Astrocyte (in vitro differentiated cells and primary cell): ENCODE measurements around the gene DAG1. TPM values are rescaled to one million over a fixed set of nuclear protein-coding genes. Genes with fewer than 3 reads are reported as not detected.
A peak's percentile ranks its signal among the peaks of the same experiment; 100 is the strongest.

Experiments
- DNase-seq: peaks from one replicate; pipeline ENCODE4 v3.0.0-alpha.2; 2010; ENCODE audit warnings: low read depth
- FAIRE-seq: peaks from 2 replicates; lab custom pipeline; 2011; peaks lifted over from hg19 to GRCh38; lab: Jason Lieb, UNC
- H2AFZ ChIP-seq: 2 replicates; pipeline ENCODE4 v1.6.0; 2012; ENCODE audit warnings: low read depth, low read length, inconsistent platforms
- H3K27ac ChIP-seq: 2 replicates; pipeline ENCODE4 v1.5.1; 2011; ENCODE audit warnings: low read depth, low read length, inconsistent platforms
- H3K27me3 ChIP-seq: 2 replicates; pipeline ENCODE4 v1.6.0; 2011; ENCODE audit warnings: low read length, inconsistent platforms; ENCODE audit not compliant: insufficient read depth
- H3K36me3 ChIP-seq: 2 replicates; pipeline ENCODE4 v1.5.1; 2011; ENCODE audit warnings: low read length, inconsistent platforms; ENCODE audit not compliant: insufficient read depth
- H3K4me1 ChIP-seq: 2 replicates; pipeline ENCODE4 v1.5.1; 2011; ENCODE audit warnings: low read length, inconsistent platforms; ENCODE audit not compliant: insufficient read depth
- H3K4me2 ChIP-seq: 2 replicates; pipeline ENCODE4 v1.6.0; 2012; ENCODE audit warnings: low read length, inconsistent platforms
- H3K4me3 ChIP-seq: 2 replicates; pipeline ENCODE4 v1.5.1; 2011; ENCODE audit warnings: low read depth, mild to moderate bottlenecking, low read length, inconsistent platforms; ENCODE audit not compliant: insufficient read depth
- H3K79me2 ChIP-seq: 2 replicates; pipeline ENCODE4 v1.6.0; 2012; ENCODE audit warnings: mild to moderate bottlenecking, low read length, inconsistent platforms; ENCODE audit not compliant: insufficient read depth
- H3K9ac ChIP-seq: 2 replicates; pipeline ENCODE4 v1.6.0; 2012; ENCODE audit warnings: mild to moderate bottlenecking, low read length, inconsistent platforms
- H3K9me3 ChIP-seq: 2 replicates; pipeline ENCODE4 v1.5.1; 2012; ENCODE audit warnings: low read depth, mild to moderate bottlenecking, low read length, inconsistent platforms; ENCODE audit not compliant: insufficient read depth
- H4K20me1 ChIP-seq: 2 replicates; pipeline ENCODE4 v1.6.0; 2012; ENCODE audit warnings: low read length, inconsistent platforms; ENCODE audit not compliant: insufficient read depth
- H3K27ac Mint-ChIP-seq: one replicate; pipeline ENCODE4 v1.8.0; 2021; ENCODE audit warnings: mild to moderate bottlenecking, mixed read lengths; ENCODE audit not compliant: unreplicated experiment
- H3K27me3 Mint-ChIP-seq: one replicate; pipeline ENCODE4 v1.8.0; 2021; ENCODE audit warnings: low read depth, mixed read lengths; ENCODE audit not compliant: unreplicated experiment
- H3K36me3 Mint-ChIP-seq: one replicate; pipeline ENCODE4 v1.8.0; 2021; ENCODE audit warnings: low read depth, mixed read lengths; ENCODE audit not compliant: unreplicated experiment
- H3K4me1 Mint-ChIP-seq: one replicate; pipeline ENCODE4 v1.8.0; 2021; ENCODE audit warnings: low read depth, mixed read lengths; ENCODE audit not compliant: unreplicated experiment
- H3K4me3 Mint-ChIP-seq: one replicate; pipeline ENCODE4 v1.8.0; 2021; ENCODE audit warnings: mild to moderate bottlenecking, moderate library complexity, mixed read lengths; ENCODE audit not compliant: unreplicated experiment
- H3K9me3 Mint-ChIP-seq: one replicate; pipeline ENCODE4 v1.8.0; 2021; ENCODE audit warnings: mild to moderate bottlenecking, mixed read lengths; ENCODE audit not compliant: unreplicated experiment
- EZH2 ChIP-seq: IDR thresholded peaks from 2 replicates; pipeline ENCODE4 v1.6.1; 2012; ENCODE audit warnings: mild to moderate bottlenecking, low read length, inconsistent platforms; ENCODE audit not compliant: insufficient read depth
- total RNA-seq: library from RNA; stranded (reverse); gene quantifications from 2 replicates; pipeline ENCODE4 v1.2.1, GENCODE V29; 2021
- TF ChIP-seq, protein P1 (sequence below): IDR thresholded peaks from 2 replicates; pipeline ENCODE4 v1.5.1; 2011; ENCODE audit warnings: low read depth, mild to moderate bottlenecking, inconsistent platforms, low read length, moderate library complexity; ENCODE audit not compliant: insufficient read depth

DAG1 gene
- total RNA-seq, 1 donor from 2014 or later, result 84.3 TPM

- H3K4me3 Mint-ChIP-seq, result peak overlapping the region; percentile 91
- H3K9me3 Mint-ChIP-seq, result no peaks in the 10 kb centered on the region
- H3K27ac Mint-ChIP-seq, result peak overlapping the region; percentile 81
- peak overlapping the region; percentile 81 for H3K4me2 ChIP-seq
- H3K4me3 ChIP-seq, result peak overlapping the region; percentile 74
- H3K4me1 Mint-ChIP-seq, result peaks cover 2% of the 10 kb centered on the region
- H3K27me3 Mint-ChIP-seq, result no peaks in the 10 kb centered on the region
- no peaks in the 10 kb centered on the region for H3K27me3 ChIP-seq
- H3K9me3 ChIP-seq, result no peaks in the 10 kb centered on the region
- no peaks in the 10 kb centered on the region for H3K36me3 ChIP-seq
- H2AFZ ChIP-seq, result peak overlapping the region; percentile 90
- H3K36me3 Mint-ChIP-seq, result peaks cover 11% of the 10 kb centered on the region
- H4K20me1 ChIP-seq, result no peaks in the 10 kb centered on the region
- peak overlapping the region; percentile 82 for H3K9ac ChIP-seq
- FAIRE-seq (no peak), DNase-seq (no peak)
- peak overlapping the region; percentile 78 for H3K27ac ChIP-seq
- TF ChIP-seq, protein P1, sequence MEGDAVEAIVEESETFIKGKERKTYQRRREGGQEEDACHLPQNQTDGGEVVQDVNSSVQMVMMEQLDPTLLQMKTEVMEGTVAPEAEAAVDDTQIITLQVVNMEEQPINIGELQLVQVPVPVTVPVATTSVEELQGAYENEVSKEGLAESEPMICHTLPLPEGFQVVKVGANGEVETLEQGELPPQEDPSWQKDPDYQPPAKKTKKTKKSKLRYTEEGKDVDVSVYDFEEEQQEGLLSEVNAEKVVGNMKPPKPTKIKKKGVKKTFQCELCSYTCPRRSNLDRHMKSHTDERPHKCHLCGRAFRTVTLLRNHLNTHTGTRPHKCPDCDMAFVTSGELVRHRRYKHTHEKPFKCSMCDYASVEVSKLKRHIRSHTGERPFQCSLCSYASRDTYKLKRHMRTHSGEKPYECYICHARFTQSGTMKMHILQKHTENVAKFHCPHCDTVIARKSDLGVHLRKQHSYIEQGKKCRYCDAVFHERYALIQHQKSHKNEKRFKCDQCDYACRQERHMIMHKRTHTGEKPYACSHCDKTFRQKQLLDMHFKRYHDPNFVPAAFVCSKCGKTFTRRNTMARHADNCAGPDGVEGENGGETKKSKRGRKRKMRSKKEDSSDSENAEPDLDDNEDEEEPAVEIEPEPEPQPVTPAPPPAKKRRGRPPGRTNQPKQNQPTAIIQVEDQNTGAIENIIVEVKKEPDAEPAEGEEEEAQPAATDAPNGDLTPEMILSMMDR, result no peak
- no peak for TF ChIP-seq EZH2
- no peaks in the 10 kb centered on the region for H3K79me2 ChIP-seq
- peaks cover 3% of the 10 kb centered on the region for H3K4me1 ChIP-seq
Observed at GRCh38 chr3:49428752-49429080, 41.4 kb upstream of the DAG1 start.

- Histone ChIP-seq H3K36me3 (no peaks in the 10 kb centered on the region), H3K27me3 (no peaks in the 10 kb centered on the region), H3K27ac (no peak overlapping the region), H2AFZ (no peak overlapping the region), H3K9me3 (no peaks in the 10 kb centered on the region), H3K4me1 (no peaks in the 10 kb centered on the region), H3K4me2 (no peak overlapping the region), H3K79me2 (no peaks in the 10 kb centered on the region), H3K9ac (no peak overlapping the region), H3K4me3 (no peak overlapping the region), H4K20me1 (no peaks in the 10 kb centered on the region)
- no peaks in the 10 kb centered on the region for H3K27me3 Mint-ChIP-seq
- DNase-seq, result no peak
- no peaks in the 10 kb centered on the region for H3K36me3 Mint-ChIP-seq
- no peak overlapping the region for H3K27ac Mint-ChIP-seq
- H3K4me3 Mint-ChIP-seq, result no peak overlapping the region
- no peak for FAIRE-seq
- TF ChIP-seq EZH2, result no peak
- TF ChIP-seq, protein P1, result no peak
- H3K9me3 Mint-ChIP-seq, result no peaks in the 10 kb centered on the region
- no peaks in the 10 kb centered on the region for H3K4me1 Mint-ChIP-seq
Observed at GRCh38 chr3:49434731-49435130, 35.3 kb upstream of the DAG1 start.

DNA sequence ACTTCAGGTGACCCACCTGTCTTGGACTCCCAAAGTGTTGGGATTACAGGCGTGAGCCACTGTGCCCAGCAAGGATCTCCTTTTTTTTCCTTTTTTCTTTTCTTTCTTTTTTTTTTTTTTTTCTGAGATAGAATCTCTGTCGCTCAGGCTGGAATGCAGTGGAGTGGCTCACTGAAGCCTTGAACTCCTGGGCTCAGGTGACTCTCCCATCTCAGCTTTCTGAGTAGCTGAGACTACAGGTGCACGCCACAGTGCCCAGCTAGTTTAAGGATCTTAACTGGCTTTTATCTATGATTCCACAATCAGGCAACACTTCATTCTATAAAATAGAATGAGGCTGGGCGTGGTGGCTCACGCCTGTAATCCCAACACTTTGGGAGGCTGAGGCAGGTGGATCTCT lies 24.7 kb upstream of the DAG1 start:
- H3K36me3 Mint-ChIP-seq, result no peaks in the 10 kb centered on the region
- FAIRE-seq (no peak), DNase-seq (no peak)
- Histone ChIP-seq H2AFZ (no peak overlapping the region), H3K4me3 (no peak overlapping the region), H3K27ac (no peak overlapping the region), H3K4me2 (no peak overlapping the region), H3K27me3 (no peaks in the 10 kb centered on the region), H3K79me2 (no peaks in the 10 kb centered on the region), H3K9ac (no peak overlapping the region), H4K20me1 (no peaks in the 10 kb centered on the region), H3K36me3 (no peaks in the 10 kb centered on the region), H3K4me1 (peaks cover 6% of the 10 kb centered on the region), H3K9me3 (no peaks in the 10 kb centered on the region)
- no peak overlapping the region for H3K27ac Mint-ChIP-seq
- no peaks in the 10 kb centered on the region for H3K9me3 Mint-ChIP-seq
- no peaks in the 10 kb centered on the region for H3K27me3 Mint-ChIP-seq
- H3K4me3 Mint-ChIP-seq, result no peak overlapping the region
- TF ChIP-seq EZH2, result no peak
- TF ChIP-seq, protein P1, result no peak
- no peaks in the 10 kb centered on the region for H3K4me1 Mint-ChIP-seq
